ENCODE results near the gene TNP1. TPM values are rescaled to one million over a fixed set of nuclear protein-coding genes. Genes with fewer than 3 reads are reported as not detected.

TNP1 gene
- total RNA-seq, 6 donors from 2014 or later: not detected

- peaks cover 0 to 23% (median 8%) of the 10 kb centered on the region in 4 donors for H3K9me3 ChIP-seq
- ATAC-seq (ENCODE audit: low FRiP score in 2 of 2) (no peak), DNase-seq (no peak)
- TF ChIP-seq EP300 (IDR thresholded peaks at IDR 0.05) (no peak), POLR2AphosphoS5 (IDR thresholded peaks at IDR 0.05) (no peak), POLR2A (IDR thresholded peaks at IDR 0.05) (no peak)
- H3K4me3 ChIP-seq: no peak overlapping the region
- no peaks in the 10 kb centered on the region for H3K4me1 ChIP-seq
- no peaks in the 10 kb centered on the region for H3K27me3 ChIP-seq
- 89 to 97% methylated on average over 3 of the region's 3 CpGs for WGBS, 2 donors
- no peaks in the 10 kb centered on the region for H3K36me3 ChIP-seq
- H3K27ac ChIP-seq: no peak overlapping the region
Measured at GRCh38 chr2:216903470-216903869, 43.6 kb upstream of the TNP1 start.

DNA sequence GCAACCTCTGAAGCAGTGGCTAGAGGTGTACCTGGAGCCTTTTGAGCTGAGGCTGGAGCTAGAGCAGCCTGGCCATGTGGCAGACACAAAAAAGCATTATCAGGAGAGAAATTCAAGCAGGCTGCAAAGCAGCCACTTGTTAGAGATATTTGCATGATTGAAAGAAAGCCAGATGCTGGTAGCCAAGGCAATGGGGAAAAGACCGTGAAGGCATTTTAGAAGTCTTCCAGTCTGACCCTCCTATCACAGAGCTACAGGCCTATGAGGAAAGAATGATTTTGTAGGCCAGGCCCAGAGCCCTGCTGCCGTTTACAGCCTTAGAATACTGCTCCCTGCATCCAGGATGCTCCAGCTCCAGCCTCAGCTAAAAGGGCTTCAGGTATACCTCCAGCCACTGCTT lies 41.4 kb upstream of the TNP1 start:
- 79 to 84% methylated on average over 2 of the region's 2 CpGs for whole genome bisulfite sequencing, 2 donors
- DNase-seq (no peak), ATAC-seq (ENCODE audit: low FRiP score in 2 of 2) (no peak)
- no peaks in the 10 kb centered on the region for H3K4me1 ChIP-seq
- no peak overlapping the region for H3K27ac ChIP-seq
- H3K9me3 ChIP-seq: peaks cover 0 to 23% (median 8%) of the 10 kb centered on the region in 4 donors
- no peak overlapping the region for H3K4me3 ChIP-seq
- H3K36me3 ChIP-seq: no peaks in the 10 kb centered on the region
- TF ChIP-seq POLR2A (IDR thresholded peaks at IDR 0.05) (no peak), POLR2AphosphoS5 (IDR thresholded peaks at IDR 0.05) (no peak), EP300 (IDR thresholded peaks at IDR 0.05) (no peak)
- TF ChIP-seq, protein P1, sequence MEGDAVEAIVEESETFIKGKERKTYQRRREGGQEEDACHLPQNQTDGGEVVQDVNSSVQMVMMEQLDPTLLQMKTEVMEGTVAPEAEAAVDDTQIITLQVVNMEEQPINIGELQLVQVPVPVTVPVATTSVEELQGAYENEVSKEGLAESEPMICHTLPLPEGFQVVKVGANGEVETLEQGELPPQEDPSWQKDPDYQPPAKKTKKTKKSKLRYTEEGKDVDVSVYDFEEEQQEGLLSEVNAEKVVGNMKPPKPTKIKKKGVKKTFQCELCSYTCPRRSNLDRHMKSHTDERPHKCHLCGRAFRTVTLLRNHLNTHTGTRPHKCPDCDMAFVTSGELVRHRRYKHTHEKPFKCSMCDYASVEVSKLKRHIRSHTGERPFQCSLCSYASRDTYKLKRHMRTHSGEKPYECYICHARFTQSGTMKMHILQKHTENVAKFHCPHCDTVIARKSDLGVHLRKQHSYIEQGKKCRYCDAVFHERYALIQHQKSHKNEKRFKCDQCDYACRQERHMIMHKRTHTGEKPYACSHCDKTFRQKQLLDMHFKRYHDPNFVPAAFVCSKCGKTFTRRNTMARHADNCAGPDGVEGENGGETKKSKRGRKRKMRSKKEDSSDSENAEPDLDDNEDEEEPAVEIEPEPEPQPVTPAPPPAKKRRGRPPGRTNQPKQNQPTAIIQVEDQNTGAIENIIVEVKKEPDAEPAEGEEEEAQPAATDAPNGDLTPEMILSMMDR (IDR thresholded peaks at IDR 0.05): no peak
- H3K27me3 ChIP-seq: no peaks in the 10 kb centered on the region

- Histone ChIP-seq H3K9me3 (peaks cover 0 to 23% (median 8%) of the 10 kb centered on the region in 4 donors), H3K27ac (no peak overlapping the region), H3K36me3 (no peaks in the 10 kb centered on the region), H3K4me3 (no peak overlapping the region), H3K4me1 (no peaks in the 10 kb centered on the region), H3K27me3 (no peaks in the 10 kb centered on the region)
- TF ChIP-seq POLR2A (IDR thresholded peaks at IDR 0.05) (no peak), POLR2AphosphoS5 (IDR thresholded peaks at IDR 0.05) (no peak), EP300 (IDR thresholded peaks at IDR 0.05) (no peak)
- TF ChIP-seq, protein P1 (IDR thresholded peaks at IDR 0.05): no peak
- no peak for ATAC-seq (ENCODE audit: low FRiP score in 2 of 2)
- DNase-seq: no peak
Measured at GRCh38 chr2:216900406-216900805, 40.5 kb upstream of the TNP1 start.

- WGBS, 2 donors: 90 to 91% methylated on average over 2 of the region's 2 CpGs
- TF ChIP-seq POLR2A (IDR thresholded peaks at IDR 0.05) (no peak), EP300 (IDR thresholded peaks at IDR 0.05) (no peak), POLR2AphosphoS5 (IDR thresholded peaks at IDR 0.05) (no peak)
- TF ChIP-seq, protein P1 (IDR thresholded peaks at IDR 0.05): no peak
Measured at GRCh38 chr2:216897561-216898203, 37.8 kb upstream of the TNP1 start.

GRCh38 chr2:216890138-216890537 lies 30.3 kb upstream of the TNP1 start:
- H3K27me3 ChIP-seq: no peaks in the 10 kb centered on the region
- no peak overlapping the region for H3K4me3 ChIP-seq
- no peaks in the 10 kb centered on the region for H3K4me1 ChIP-seq
- H3K36me3 ChIP-seq: no peaks in the 10 kb centered on the region
- TF ChIP-seq, protein P1 (IDR thresholded peaks at IDR 0.05): no peak
- TF ChIP-seq EP300 (IDR thresholded peaks at IDR 0.05) (no peak), POLR2AphosphoS5 (IDR thresholded peaks at IDR 0.05) (no peak), POLR2A (IDR thresholded peaks at IDR 0.05) (no peak)
- DNase-seq (no peak), ATAC-seq (ENCODE audit: low FRiP score in 2 of 2) (no peak)
- H3K27ac ChIP-seq: no peak overlapping the region
- WGBS, 2 donors: 90 to 100% methylated on average over 2 of the region's 2 CpGs
- H3K9me3 ChIP-seq: no peaks in the 10 kb centered on the region

More at GRCh38 chr2:216897561-216898203, 37.8 kb upstream of the TNP1 start:
- H3K27ac ChIP-seq: no peak overlapping the region
- no peaks in the 10 kb centered on the region for H3K27me3 ChIP-seq
- H3K36me3 ChIP-seq: no peaks in the 10 kb centered on the region
- H3K4me3 ChIP-seq: no peak overlapping the region
- ATAC-seq (ENCODE audit: low FRiP score in 2 of 2) (no peak), DNase-seq (no peak)
- no peaks in the 10 kb centered on the region for H3K4me1 ChIP-seq
- peaks cover 0 to 12% (median 1%) of the 10 kb centered on the region in 4 donors for H3K9me3 ChIP-seq

Data from upper lobe of left lung (tissue), 6 donors.